ENCODE data around the gene IL22RA2.

- no peak for TF ChIP-seq CTCF (IDR thresholded peaks at IDR 0.05)
- no peak for TF ChIP-seq POLR2A (IDR thresholded peaks at IDR 0.05)
Measured at GRCh38 chr6:137123078-137123477, 50.4 kb downstream of the IL22RA2 start.
